Activated naive CD8-positive, alpha-beta T cell treated with anti-CD3 and anti-CD28 coated beads, Interleukin-2, amount 50 U/mL, for 24 hours (primary cell): ENCODE measurements around the gene CHRNA3.
A peak's percentile ranks its signal among the peaks of the same experiment; 100 is the strongest.
"Not testable (repeated sequence)": the region's sequence is repeated elsewhere in the genome, so short reads cannot be mapped to it uniquely, and the experiment has no call there.

Experiments used
- ATAC-seq: fragments of 150-1000 bp; cut with Tn5 transposase; one replicate; pipeline ENCODE4 v1.10.0; 2021
- DNase-seq: peaks from one replicate; pipeline ENCODE4 v3.0.0; 2021
- H3K27ac Mint-ChIP-seq: one replicate; pipeline ENCODE4 v1.8.0; 2021; ENCODE audit warnings: mild to moderate bottlenecking, mixed read lengths
- H3K27me3 Mint-ChIP-seq: one replicate; pipeline ENCODE4 v1.8.0; 2021; ENCODE audit warnings: mixed read lengths
- H3K36me3 Mint-ChIP-seq: one replicate; pipeline ENCODE4 v1.8.0; 2021; ENCODE audit warnings: low read depth, mixed read lengths
- H3K4me1 Mint-ChIP-seq: one replicate; pipeline ENCODE4 v1.8.0; 2021; ENCODE audit warnings: mixed read lengths
- H3K4me3 Mint-ChIP-seq: one replicate; pipeline ENCODE4 v1.8.0; 2021; ENCODE audit warnings: mild to moderate bottlenecking, moderate library complexity, mixed read lengths
- H3K9me3 Mint-ChIP-seq: one replicate; pipeline ENCODE4 v1.8.0; 2021; ENCODE audit warnings: mixed read lengths

The CHRNA3 gene

GRCh38 chr15:78565951-78566774, 54.6 kb downstream of the CHRNA3 start:
- DNase-seq: no peak
- H3K27me3 Mint-ChIP-seq: peaks cover 21% of the 10 kb centered on the region
- no peaks in the 10 kb centered on the region for H3K36me3 Mint-ChIP-seq
- H3K4me1 Mint-ChIP-seq: peaks cover 27% of the 10 kb centered on the region
- peak; percentile 18 for ATAC-seq
- H3K9me3 Mint-ChIP-seq: no peaks in the 10 kb centered on the region
- peak overlapping the region; percentile 65 for H3K27ac Mint-ChIP-seq
- H3K4me3 Mint-ChIP-seq: peak overlapping the region; percentile 85

GRCh38 chr15:78565097-78565950, 55.5 kb downstream of the CHRNA3 start, which contains the start of gene CHRNA5:
Gene CHRNA5, plus strand, starts transcription at chr15:78565520. Its CDS starts 200 bp downstream, at chr15:78565720.
- Mint-ChIP-seq H3K27ac (peak within 1 kb of the TSS; percentile 65), H3K27me3 (peaks cover 21% of the 10 kb centered on the region), H3K9me3 (no peaks in the 10 kb centered on the region), H3K36me3 (no peaks in the 10 kb centered on the region), H3K4me1 (peaks cover 27% of the 10 kb centered on the region), H3K4me3 (peak within 1 kb of the TSS; percentile 85)
- ATAC-seq (peak; percentile 80), DNase-seq (peak; percentile 81)

- peaks cover 27% of the 10 kb centered on the region for H3K4me1 Mint-ChIP-seq
- no peaks in the 10 kb centered on the region for H3K9me3 Mint-ChIP-seq
- ATAC-seq (peak; percentile 15), DNase-seq (peak; percentile 4)
- H3K36me3 Mint-ChIP-seq: no peaks in the 10 kb centered on the region
- peak overlapping the region; percentile 85 for H3K4me3 Mint-ChIP-seq
- H3K27me3 Mint-ChIP-seq: peaks cover 21% of the 10 kb centered on the region
- no peak overlapping the region for H3K27ac Mint-ChIP-seq
Measured at GRCh38 chr15:78564743-78565096, 56.1 kb downstream of the CHRNA3 start.

- H3K4me3 Mint-ChIP-seq: no peak overlapping the region
- peaks cover 25% of the 10 kb centered on the region for H3K4me1 Mint-ChIP-seq
- H3K36me3 Mint-ChIP-seq: no peaks in the 10 kb centered on the region
- DNase-seq (no peak), ATAC-seq (no peak)
- H3K27ac Mint-ChIP-seq: no peak overlapping the region
- H3K9me3 Mint-ChIP-seq: no peaks in the 10 kb centered on the region
- peaks cover 21% of the 10 kb centered on the region for H3K27me3 Mint-ChIP-seq
Measured at GRCh38 chr15:78563092-78563491, 57.7 kb downstream of the CHRNA3 start.

GRCh38 chr15:78561490-78561889, 59.3 kb downstream of the CHRNA3 start:
- Mint-ChIP-seq H3K4me3 (no peak overlapping the region), H3K36me3 (no peaks in the 10 kb centered on the region), H3K9me3 (no peaks in the 10 kb centered on the region), H3K4me1 (peaks cover 16% of the 10 kb centered on the region), H3K27ac (no peak overlapping the region), H3K27me3 (peaks cover 12% of the 10 kb centered on the region)
- no peak for DNase-seq
- ATAC-seq: no peak

GRCh38 chr15:78560201-78560600, 60.6 kb downstream of the CHRNA3 start:
- H3K27me3 Mint-ChIP-seq, H3K36me3 Mint-ChIP-seq, H3K4me1 Mint-ChIP-seq, H3K9me3 Mint-ChIP-seq, H3K27ac Mint-ChIP-seq, DNase-seq, ATAC-seq, H3K4me3 Mint-ChIP-seq: not testable (repeated sequence)

- H3K27ac Mint-ChIP-seq: no peak overlapping the region
- H3K36me3 Mint-ChIP-seq: peaks cover 21% of the 10 kb centered on the region
- no peak for DNase-seq
- H3K4me3 Mint-ChIP-seq: no peak overlapping the region
- no peaks in the 10 kb centered on the region for H3K27me3 Mint-ChIP-seq
- no peaks in the 10 kb centered on the region for H3K4me1 Mint-ChIP-seq
- no peaks in the 10 kb centered on the region for H3K9me3 Mint-ChIP-seq
- ATAC-seq: no peak
Measured at GRCh38 chr15:78552597-78552996, 68.2 kb downstream of the CHRNA3 start.

GRCh38 chr15:78551902-78552301, 68.9 kb downstream of the CHRNA3 start:
- Mint-ChIP-seq H3K9me3 (no peaks in the 10 kb centered on the region), H3K4me1 (no peaks in the 10 kb centered on the region), H3K27me3 (no peaks in the 10 kb centered on the region), H3K4me3 (no peak overlapping the region), H3K36me3 (peaks cover 23% of the 10 kb centered on the region), H3K27ac (no peak overlapping the region)
- ATAC-seq: no peak
- no peak for DNase-seq

GRCh38 chr15:78550815-78551214, 70.0 kb downstream of the CHRNA3 start:
- Mint-ChIP-seq H3K9me3 (no peaks in the 10 kb centered on the region), H3K27me3 (no peaks in the 10 kb centered on the region), H3K36me3 (peaks cover 32% of the 10 kb centered on the region), H3K4me3 (no peak overlapping the region), H3K4me1 (no peaks in the 10 kb centered on the region), H3K27ac (no peak overlapping the region)
- DNase-seq: no peak
- ATAC-seq: no peak

GRCh38 chr15:78550194-78550593, 70.6 kb downstream of the CHRNA3 start:
- Mint-ChIP-seq H3K4me1 (no peaks in the 10 kb centered on the region), H3K9me3 (no peaks in the 10 kb centered on the region), H3K27me3 (no peaks in the 10 kb centered on the region), H3K4me3 (no peak overlapping the region), H3K27ac (no peak overlapping the region), H3K36me3 (peaks cover 38% of the 10 kb centered on the region)
- no peak for ATAC-seq
- DNase-seq: no peak
